HG03103 (cell line): ENCODE measurements around the gene TFF2.

Experiments
- ATAC-seq: cut with Tn5 transposase; IDR thresholded peaks from one replicate; pipeline ENCODE4 v1.9.1; 2021; ENCODE audit warnings: low read depth; ENCODE audit not compliant: unreplicated experiment

The TFF2 gene

DNA sequence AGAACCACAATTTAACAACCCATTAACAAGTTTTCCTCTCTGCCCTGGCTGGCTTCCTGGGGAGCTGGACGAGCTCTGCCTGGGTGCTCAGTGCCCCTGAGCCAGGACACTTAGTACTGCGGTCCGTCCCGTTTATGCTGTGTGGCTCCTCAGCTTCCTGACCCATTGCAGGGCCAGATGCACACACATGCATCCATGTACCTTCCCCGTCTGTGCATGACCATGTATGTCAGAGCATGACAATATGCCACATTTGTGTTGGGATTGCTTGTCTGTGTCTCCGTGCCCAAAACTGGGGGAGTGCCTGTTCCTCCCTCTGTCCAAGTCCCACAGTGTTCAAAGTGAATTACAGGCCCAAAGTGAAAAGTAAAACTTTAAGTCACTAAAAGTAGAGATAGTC is 25.9 kb downstream of the TFF2 start:
- ATAC-seq = no peak

DNA sequence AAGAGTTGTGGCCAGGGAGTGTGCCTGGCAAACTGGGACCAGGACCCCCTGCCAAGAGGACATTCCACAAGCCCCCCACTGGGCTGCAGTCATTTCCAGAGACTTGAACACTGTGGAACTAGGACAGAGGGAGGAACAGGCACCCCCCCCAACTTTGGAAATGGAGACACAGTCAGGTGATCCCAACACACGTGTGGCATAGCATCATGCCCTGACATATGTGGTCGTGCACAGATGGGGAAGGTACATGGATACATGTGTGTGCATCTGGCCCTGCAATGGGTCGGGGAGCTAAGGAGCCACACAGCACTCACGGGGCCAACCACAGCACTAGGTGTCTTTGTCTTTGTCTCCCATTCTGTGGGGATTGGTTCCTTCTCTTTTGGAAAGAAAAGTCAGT is 28.9 kb downstream of the TFF2 start:
- ATAC-seq = no peak

DNA sequence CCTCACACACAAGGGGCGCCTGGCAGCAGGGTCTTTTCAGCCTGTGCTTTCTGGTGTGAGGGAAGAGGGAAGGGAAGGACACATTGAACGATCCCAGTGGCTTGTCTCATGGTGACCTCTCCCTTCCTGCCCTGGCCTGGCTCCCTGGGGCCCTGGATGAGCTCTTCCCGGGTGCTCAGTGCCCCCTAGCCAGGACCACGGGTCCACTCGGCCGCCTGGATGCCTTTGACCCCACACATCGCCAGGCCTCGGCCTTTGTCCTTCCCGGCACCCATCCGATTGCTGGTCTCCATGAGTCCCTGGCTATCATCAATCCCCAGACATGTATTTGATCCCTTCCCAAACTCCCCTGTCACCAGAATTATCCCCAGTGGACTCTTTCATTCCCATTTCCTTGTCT is 29.6 kb downstream of the TFF2 start:
- no peak for ATAC-seq

DNA sequence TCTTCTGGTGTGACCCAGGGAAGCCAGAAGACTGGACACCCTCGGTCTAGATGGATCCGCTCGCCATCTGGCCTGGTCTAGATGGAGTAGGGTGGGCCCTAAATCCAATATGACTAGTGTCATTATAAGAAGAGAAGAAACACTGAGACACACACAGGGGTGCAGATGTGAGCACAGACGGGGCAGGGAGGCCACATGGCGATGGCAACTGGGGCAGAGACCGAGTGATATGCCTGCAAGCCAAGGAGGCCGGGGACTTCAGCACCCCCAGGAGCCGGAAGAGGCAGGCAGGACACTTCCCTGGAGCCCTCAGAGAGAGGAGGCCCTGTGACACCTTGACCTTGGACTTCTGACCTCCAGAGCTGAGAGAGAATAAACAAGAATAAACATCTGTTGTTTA is 30.0 kb downstream of the TFF2 start:
- no peak for ATAC-seq

DNA sequence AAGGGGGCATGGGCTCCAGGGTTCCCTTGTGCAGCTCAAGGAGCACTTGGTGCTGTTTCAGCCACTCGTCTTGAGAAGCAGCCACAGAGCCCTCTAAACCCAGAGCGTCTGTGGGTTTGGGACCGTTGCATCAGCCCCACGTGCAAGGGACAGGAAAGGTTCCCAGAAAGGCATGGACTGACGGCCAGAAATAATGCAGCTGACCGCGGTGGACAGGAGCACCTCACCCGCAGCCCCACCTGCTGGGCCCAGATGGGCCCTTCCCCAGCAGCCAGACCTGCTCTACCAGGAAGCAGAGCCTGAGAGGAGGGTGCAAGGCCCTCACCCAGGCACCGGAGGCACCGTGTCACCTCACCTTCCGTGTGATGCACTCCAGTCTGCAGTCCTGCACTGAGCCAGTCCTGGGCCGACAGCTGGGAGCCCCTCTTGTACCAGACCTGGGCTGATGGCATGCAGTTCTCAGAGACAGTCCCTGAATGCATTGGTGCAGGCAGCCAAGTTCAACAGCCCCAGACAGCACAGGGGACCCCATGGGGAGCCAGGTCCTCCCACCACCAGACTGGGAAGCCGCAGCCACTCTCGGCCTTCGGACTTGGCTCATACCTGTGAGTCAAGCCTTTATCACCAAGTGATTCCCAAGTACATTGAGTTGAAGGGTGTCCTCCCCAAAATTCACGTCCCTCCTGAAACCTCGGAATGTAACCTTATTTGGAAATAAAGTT is 30.8 kb downstream of the TFF2 start:
- no peak for ATAC-seq

DNA sequence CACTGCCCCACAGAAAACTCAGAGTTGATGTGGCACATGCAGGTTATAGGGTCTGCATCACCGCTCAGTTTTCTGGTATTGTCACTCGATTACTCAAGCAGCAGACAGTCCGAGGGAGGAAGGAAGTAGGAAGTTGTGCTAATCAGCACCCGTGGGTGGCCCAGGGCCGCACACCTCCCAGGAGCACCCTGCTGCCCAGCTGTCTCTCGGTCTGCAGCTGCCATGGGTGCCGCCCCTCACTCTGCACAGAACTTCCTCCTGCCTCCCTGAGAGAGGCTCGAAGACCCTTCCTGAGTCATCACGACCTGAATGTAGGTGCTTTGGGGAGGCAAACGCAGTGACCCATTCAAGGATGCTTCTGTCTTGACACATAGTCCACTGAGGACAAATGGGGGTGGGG is 31.4 kb downstream of the TFF2 start:
- ATAC-seq = no peak

DNA sequence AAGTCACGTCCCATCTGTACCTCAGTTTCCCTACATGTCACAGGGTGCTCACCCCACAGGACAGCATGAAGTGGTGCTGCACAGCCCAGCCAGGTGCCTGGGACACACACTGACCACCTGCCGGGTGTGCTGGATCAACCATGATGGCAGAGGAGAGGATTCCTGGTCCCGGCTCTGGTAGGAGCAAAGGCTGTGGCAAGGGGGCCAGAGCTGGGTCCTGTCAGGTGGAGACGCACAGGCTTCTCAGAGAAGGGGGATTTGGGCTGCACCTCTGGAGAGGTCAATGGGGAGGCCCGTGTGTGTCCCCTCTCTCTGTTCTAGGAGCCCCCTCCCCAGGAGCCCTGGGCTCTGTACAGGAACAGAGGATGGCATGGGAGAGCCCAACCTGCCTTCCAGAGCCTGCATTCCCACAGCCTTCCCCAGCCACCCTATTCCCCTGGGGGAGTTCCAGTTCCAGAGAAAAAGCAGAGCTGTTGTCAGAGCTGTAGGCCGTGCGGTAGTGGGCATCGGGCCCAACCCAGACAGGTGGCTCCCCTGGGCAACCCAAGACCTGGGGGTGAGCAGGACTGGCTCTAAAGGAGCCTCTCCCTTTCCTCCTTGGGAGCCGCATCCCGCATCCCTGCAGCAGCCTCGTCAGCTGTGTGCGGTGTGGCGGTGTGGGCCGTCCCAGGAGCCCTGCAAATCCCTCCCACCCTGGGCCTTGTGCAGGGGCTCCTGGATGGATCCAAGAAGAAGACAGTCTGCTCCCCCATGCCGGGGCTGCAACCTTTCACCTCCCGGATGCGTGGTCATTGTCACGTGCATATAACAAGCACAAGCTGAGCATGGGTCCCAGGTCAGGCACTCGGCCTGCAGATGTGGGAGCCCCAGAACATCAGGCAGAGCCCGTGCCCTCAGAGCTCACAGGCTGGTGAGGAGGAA is 32.7 kb downstream of the TFF2 start:
- ATAC-seq = no peak

DNA sequence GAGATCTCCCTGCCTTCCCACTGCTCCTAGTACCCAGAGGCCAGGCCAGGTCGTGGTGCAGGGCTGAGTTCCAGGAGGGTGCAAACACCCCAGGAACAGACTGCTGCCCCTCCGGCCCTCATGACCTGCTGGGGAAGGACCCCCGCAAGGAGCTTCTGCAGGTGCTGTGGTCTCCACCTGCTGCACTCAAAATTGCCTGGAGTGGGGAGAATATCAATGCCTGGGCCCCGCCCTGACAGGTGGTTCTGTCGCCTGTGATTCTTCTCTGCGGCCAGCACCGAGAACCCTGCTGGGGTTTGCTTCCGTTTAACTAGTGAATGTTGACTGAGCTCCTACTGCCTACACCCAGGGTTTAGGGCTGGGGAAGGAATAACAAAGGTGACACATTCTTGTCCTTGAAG is 33.5 kb downstream of the TFF2 start:
- no peak for ATAC-seq

DNA sequence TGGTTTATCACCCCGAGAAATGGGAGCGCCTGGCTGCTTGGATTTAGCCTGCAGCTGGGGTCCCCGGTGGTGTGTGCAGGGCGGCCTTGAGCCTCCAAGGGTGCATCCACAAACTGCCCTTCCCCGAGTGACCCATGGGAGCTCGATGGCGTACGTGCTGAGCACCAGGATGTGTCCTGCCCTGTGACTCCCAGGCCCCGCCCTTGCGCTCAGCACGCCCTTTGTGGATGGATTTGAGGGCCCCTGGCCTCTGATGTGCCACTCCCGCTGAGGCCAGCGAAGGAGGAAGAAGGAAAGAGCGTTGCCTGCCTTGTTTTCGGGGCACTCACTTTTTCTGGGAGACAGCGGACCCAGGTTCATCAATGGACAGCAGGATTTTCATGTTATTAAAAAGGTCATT is 33.9 kb downstream of the TFF2 start:
- no peak for ATAC-seq

DNA sequence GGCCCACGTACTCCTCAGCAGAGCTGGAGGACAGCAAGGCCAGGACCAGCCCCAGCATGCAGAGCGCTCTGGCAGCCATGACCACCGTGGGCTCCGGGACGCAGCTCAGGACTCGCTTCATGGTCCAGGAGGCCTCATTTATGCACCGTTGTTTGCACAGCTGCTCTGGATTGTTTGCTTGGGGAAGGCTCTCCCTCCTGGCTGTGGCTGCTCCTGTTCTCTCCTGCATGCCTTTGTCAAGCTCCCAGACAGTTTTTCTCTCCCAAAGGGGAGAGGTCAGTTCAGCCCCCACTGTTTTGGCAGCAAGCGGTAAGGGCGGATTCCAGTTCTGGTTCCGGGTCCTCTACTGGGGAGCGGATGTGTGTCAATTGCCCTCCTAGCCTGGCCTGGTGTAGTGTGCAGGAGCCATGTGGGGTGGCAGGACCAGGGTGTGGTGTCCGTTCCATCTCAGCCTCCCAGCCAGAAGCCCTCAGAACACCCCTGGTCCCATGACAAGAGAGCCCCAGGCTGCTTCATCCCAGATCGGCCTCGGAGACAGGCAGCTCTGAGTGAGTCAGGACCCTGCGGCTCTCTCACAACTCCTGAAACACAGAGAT is 35.4 kb downstream of the TFF2 start, which contains the start of gene TFF3:
TFF3 (minus strand) TSS at position 114 of the 596 bp plus-strand sequence; CDS start at position 79, 35 bp downstream.
- ATAC-seq = no peak

DNA sequence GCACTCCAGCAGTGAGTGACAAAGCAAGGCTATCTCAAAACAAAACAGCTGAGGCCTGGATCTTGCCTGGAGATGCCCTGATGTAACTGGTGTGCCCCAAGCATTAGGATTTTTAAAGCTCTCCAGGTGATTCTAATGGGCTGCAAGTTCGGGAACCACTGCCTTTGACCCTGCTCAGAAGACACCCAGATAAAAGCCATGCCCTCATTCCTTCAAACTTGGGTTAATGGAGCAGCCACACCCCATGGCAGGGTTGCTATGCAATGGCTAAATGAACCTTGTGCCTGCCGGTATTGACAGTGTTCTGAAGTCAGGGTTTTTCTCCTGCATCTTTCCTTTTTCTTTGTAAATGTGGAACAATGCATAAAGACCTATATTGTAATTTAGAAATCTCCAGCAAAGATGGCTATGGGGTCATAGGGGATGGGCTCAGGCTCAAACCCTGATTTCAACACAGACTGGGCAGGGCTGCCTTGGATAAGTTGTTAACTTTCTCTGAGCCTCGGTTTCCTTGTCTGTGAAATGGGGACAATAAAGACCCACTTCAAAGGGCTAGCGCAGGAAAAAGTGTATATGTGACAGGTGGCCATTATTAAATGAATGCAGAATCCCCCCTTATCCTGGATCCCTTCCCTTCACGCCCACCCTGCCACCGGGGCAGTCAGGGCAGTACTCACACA is 36.0 kb downstream of the TFF2 start:
- no peak for ATAC-seq

DNA sequence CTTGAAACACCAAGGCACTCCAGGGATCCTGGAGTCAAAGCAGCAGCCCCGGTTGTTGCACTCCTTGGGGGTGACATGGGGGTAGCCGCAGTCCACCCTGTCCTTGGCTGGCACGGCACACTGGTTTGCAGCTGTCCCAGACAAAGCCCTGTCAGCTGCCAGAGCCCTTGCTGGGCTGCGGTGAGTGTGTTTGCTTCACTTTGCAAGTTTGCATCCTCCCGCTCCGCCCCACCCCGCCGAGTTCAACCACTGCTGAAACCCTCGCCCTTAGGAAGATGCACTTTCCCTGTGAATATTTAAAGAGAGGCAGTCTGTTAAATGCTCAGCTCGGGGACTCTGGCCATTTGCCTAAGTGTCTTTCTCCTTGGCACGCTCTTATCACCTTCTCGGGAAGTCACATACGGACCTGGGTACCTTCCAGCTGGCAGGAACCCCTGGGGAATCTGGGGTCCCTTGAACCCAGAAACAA is 37.3 kb downstream of the TFF2 start:
- no peak for ATAC-seq

DNA sequence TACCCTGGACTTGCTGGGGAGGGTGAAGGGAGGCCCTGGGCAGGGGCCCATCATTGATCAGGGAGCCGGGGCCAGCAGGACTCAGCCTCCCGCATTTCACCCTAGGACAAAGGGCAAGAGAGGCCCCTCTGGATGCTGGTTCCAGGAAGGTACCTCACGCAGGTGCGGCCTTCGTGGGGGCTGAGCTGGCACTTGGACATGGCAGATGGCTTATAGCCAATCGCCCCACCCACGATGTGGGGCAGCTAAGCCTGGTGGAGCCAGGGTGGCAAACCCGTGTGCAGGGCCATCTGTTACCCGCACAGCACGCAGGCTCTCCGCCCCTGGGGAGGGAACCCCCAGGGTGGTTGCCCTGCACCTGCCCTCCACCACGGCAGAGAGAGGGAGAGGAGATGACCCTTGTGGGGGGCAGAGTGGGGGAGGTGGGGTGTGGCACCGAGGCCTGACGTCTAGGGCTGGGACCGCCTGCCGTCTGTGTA is 38.1 kb downstream of the TFF2 start:
- no peak for ATAC-seq

DNA sequence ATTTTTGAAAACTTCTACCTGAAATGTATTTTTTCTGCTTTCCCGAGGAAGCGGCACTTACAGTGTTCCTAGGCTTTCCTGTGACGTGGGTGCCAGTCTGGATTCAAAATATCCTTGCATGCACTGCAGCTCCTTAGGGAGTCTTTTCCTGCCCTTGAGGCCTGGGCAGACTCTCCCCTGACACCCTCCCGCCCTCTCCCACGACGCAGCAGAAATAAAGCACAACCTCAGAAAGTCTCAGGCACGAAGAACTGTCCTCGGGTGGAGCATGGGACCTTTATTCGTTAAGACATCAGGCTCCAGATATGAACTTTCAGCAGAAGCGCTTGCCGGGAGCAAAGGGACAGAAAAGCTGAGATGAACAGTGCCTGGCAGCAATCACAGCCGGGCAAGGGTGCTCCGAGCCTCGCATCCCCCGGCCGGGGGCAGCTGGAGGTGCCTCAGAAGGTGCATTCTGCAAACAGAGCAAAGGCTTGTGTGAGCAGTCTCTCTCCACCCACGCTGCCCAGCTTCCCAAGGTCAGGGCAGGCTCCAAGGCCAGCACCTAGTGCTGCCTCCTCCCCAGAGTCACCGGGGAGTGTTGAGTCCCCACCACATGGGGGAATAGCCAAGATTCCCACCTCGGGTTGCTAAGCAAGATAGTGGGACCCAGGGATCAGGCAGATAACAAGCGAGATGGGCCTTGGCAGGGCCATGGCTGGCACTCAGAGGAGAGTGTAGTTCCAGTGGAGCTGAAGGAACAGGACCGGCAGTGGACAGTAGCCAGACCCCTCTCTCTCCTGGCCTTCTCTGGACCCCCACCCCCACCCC is 38.8 kb downstream of the TFF2 start:
- no peak for ATAC-seq

DNA sequence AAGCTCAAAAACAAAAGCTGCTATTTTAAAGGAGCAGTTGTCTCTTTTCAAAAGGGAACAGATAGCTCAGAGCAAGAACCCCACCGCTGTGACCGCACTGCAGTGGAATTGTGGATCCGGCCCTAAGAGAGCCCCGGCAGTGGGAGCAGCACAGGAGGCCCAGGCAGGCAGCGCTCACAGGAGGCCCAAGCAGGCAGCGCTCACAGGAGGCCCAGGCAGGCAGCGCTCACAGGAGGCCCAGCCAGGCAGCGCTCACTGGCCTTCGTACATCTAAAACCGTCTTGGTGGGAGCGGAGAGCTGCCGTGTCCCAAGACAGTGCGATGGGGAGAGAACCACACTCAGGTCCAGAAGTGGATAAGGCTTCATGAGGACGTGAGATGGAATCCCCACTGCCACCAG is 39.6 kb downstream of the TFF2 start:
- no peak for ATAC-seq

DNA sequence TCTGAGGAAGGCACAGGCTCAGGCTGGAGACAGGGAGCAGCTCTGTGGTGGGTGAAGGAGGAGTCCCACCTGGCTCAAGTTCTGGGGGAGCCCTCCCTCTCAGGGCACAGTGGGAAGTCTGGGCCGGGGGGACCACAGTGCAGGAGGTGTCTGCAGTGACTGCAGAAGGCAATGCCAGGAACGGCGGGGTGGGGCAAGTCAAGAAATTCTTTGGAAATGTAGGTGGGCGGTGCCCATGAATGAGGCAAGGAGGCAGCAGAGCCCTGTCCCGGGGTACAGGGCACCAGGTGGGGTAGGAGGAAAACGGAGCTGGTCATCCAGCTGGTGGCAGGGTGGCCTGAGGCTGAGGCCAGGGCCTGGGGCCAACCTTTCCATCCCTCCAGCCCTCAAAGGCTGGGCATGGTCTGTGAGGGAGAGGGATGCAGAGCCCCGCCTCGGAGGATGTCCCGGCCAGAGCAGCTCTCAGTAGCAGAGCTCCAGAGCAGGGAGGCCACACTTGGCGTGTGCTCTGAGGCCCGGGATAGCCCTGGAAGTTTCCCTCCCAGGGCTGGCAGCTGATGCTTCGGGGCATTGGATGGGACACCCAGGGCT is 40.3 kb downstream of the TFF2 start:
- ATAC-seq = no peak

DNA sequence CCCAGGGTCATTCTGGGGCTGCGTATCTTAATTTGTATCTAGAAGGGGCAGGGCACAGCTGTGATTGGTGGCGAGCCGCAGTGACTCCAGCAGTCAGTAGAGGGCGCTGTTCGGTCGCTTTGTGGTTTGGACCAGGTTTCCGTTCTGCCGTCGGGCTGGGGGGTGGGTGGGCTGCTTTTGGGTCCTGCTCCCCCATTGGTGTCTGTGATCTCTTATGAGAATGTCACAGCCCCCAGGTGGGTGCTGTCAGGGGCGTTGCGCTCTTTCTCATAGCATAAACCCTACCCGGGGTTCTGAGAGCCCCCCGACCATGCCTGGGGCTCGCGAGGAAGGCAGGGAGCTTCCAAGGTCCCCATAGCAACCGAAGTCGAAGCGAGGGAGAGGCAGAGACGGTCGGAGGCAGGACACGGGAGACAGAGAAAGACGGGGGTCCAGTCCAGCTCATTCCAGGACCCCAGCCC is 41.0 kb downstream of the TFF2 start:
- ATAC-seq = no peak

DNA sequence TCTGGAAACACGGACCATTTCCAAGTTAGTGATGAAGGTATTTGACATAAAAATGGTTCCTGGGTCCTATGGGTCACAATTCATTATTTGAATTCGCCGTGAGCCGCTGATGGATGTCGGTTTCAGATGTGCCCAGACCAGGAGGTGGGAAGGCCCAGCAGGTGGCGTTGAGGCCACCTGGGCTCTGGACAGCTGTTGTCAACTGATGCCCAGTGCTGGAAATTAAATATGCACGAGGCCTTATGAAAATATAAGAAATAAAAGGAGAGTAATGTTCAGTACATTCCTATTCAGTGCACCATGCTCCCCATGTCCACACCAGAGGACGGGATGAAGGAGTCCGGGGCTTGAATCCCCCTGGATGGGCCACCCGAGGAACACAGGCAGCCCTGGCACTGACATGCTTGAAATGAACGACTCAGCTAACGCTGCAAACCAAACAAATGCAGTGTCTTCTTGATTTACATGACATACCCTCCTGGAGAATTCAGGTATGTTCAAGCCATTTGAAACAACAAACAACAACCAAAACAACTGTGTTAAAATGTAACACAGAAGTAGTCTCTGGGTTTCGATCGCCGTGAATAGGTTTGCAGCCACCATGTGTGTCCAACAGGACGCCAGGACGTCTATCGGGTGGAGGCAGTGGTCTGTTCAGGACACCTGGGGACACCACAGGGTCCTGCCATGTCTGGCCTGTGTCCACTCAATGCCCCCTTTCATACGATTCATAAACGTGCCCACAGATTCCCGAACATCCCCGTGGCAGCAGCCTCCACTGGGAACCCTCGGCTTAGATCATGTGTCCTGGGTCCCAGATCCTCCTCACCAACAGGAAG is 41.7 kb downstream of the TFF2 start:
- no peak for ATAC-seq
